H1 (cell line): ENCODE results near the gene GMPPA. TPM values are rescaled to one million over a fixed set of nuclear protein-coding genes. Genes with fewer than 3 reads are reported as not detected.
A peak's percentile ranks its signal among the peaks of the same experiment; 100 is the strongest.

Experiments
- CTCF ChIA-PET: fragments of 300-600 bp; sonication (Branson Sonifier 250); formaldehyde crosslinking; loops from one replicate; lab custom pipeline; 2021; ENCODE audit not compliant: partially characterized antibody; lab: Charles Lee
- POLR2A ChIA-PET: fragments of 300-600 bp; sonication (Branson Sonifier 250); formaldehyde crosslinking; loops from one replicate; lab custom pipeline; 2021; ENCODE audit warnings: inconsistent platforms; ENCODE audit not compliant: partially characterized antibody; lab: Charles Lee
- DNase-seq, 2 experiments: peaks; one replicate each; pipeline versions ENCODE4 v3.0.0 to v3.0.0-alpha.2; 2010 to 2022; ENCODE audit warnings: low spot score in 2 of 2, low read depth in 1 of 2, mixed read lengths in 1 of 2
- FAIRE-seq: peaks from 2 replicates; lab custom pipeline; 2011; peaks lifted over from hg19 to GRCh38; lab: Jason Lieb, UNC
- H2AFZ ChIP-seq: 2 replicates; pipeline ENCODE4 v1.8.1; 2012; ENCODE audit warnings: low read length, inconsistent platforms
- H2AK5ac ChIP-seq: 2 replicates; pipeline ENCODE4 v1.6.1; 2013; ENCODE audit warnings: low read depth, low read length
- H2BK120ac ChIP-seq: replicated peaks from 2 replicates; pipeline ENCODE3; 2013; ENCODE audit warnings: low read depth, low read length, inconsistent platforms
- H2BK12ac ChIP-seq: 2 replicates; pipeline ENCODE4 v1.6.1; 2013; ENCODE audit warnings: low read depth, low read length
- H2BK15ac ChIP-seq: 2 replicates; pipeline ENCODE4 v1.6.1; 2013; ENCODE audit warnings: low read length
- H2BK20ac ChIP-seq: 2 replicates; pipeline ENCODE4 v1.6.1; 2013; ENCODE audit warnings: low read length
- H2BK5ac ChIP-seq: 2 replicates; pipeline ENCODE4 v1.6.1; 2013; ENCODE audit warnings: low read depth, low read length
- H3K14ac ChIP-seq: 2 replicates; pipeline ENCODE4 v1.6.1; 2013; ENCODE audit warnings: inconsistent platforms; ENCODE audit not compliant: insufficient read length
- H3K18ac ChIP-seq: 2 replicates; pipeline ENCODE4 v1.6.1; 2013; ENCODE audit warnings: low read length; ENCODE audit errors: extremely low read depth
- H3K23ac ChIP-seq: 2 replicates; pipeline ENCODE4 v1.6.1; 2013; ENCODE audit warnings: inconsistent platforms; ENCODE audit not compliant: insufficient read length
- H3K23me2 ChIP-seq: 2 replicates; pipeline ENCODE4 v1.6.1; 2013; ENCODE audit warnings: low read depth, low read length
- H3K27ac ChIP-seq: 2 replicates; pipeline ENCODE4 v1.6.1; 2011; ENCODE audit warnings: low read depth, low read length, inconsistent platforms
- H3K27me3 ChIP-seq, 4 experiments: replicated peaks in 1 of 4; 1 replicate in 1 of 4; 2 replicates in 3 of 4; pipeline versions ENCODE4 v1.6.1 to v1.8.1; 2011 to 2013; ENCODE audit warnings: low read length in 3 of 4, mild to moderate bottlenecking in 3 of 4, inconsistent platforms in 2 of 4, mixed read lengths in 2 of 4, moderate library complexity in 1 of 4; ENCODE audit not compliant: control insufficient read depth in 3 of 4, insufficient read depth in 3 of 4; ENCODE audit errors: extremely low read depth in 1 of 4
- H3K36me3 ChIP-seq, 4 experiments: 2 replicates each; pipeline versions ENCODE4 v1.6.1 to v1.8.1; 2011 to 2013; ENCODE audit warnings: mild to moderate bottlenecking in 4 of 4, low read length in 3 of 4, moderate library complexity in 2 of 4, control low read depth in 1 of 4, inconsistent platforms in 1 of 4; ENCODE audit not compliant: insufficient read depth in 4 of 4, control insufficient read depth in 2 of 4
- H3K4ac ChIP-seq: replicated peaks from 2 replicates; pipeline ENCODE3; 2013; ENCODE audit warnings: low read length, low read depth, mixed read lengths, inconsistent platforms; ENCODE audit not compliant: insufficient read length
- H3K4me1 ChIP-seq, 4 experiments: replicated peaks in 1 of 4; 1 replicate in 1 of 4; 2 replicates in 3 of 4; pipeline versions ENCODE4 v1.6.1 to v1.8.1; 2011 to 2013; ENCODE audit warnings: low read length in 3 of 4, inconsistent platforms in 2 of 4, mixed read lengths in 1 of 4; ENCODE audit not compliant: insufficient read depth in 4 of 4, control insufficient read depth in 3 of 4
- H3K4me2 ChIP-seq, 2 experiments: 2 replicates each; pipeline versions ENCODE4 v1.6.1 to v1.8.1; 2011 to 2013; ENCODE audit warnings: low read depth in 2 of 2, low read length in 2 of 2, control low read depth in 1 of 2, inconsistent platforms in 1 of 2, mild to moderate bottlenecking in 1 of 2; ENCODE audit not compliant: insufficient read depth in 1 of 2
- H3K4me3 ChIP-seq, 4 experiments: fragments of 200-600, 300-600 bp in 1 of 4; sonication (generic), shearing (Covaris generic), sonication (Bioruptor Twin) in 1 of 4; 2 replicates each; pipeline versions ENCODE4 v1.5.1 to v1.8.1; 2011 to 2016; ENCODE audit warnings: low read length in 4 of 4, low read depth in 3 of 4, control low read depth in 2 of 4, inconsistent platforms in 2 of 4, mild to moderate bottlenecking in 2 of 4, mixed read lengths in 1 of 4, moderate library complexity in 1 of 4; ENCODE audit not compliant: insufficient read depth in 2 of 4; ENCODE audit errors: extremely low read depth in 1 of 4
- H3K56ac ChIP-seq: replicated peaks from 2 replicates; pipeline ENCODE3; 2013; ENCODE audit warnings: low read depth, mild to moderate bottlenecking, mixed read lengths, low read length, inconsistent platforms; ENCODE audit not compliant: insufficient read length
- H3K79me1 ChIP-seq: 2 replicates; pipeline ENCODE4 v1.6.1; 2013; ENCODE audit warnings: low read depth, low read length, control low read depth
- H3K79me2 ChIP-seq, 2 experiments: 2 replicates each; pipeline versions ENCODE4 v1.6.1 to v1.8.1; 2012 to 2013; ENCODE audit warnings: low read length in 2 of 2, mild to moderate bottlenecking in 2 of 2, inconsistent platforms in 1 of 2; ENCODE audit not compliant: insufficient read depth in 2 of 2, control insufficient read depth in 1 of 2
- H3K9ac ChIP-seq, 4 experiments: replicated peaks in 1 of 4; 1 replicate in 1 of 4; 2 replicates in 3 of 4; pipeline versions ENCODE4 v1.6.1 to v1.8.1; 2011 to 2013; ENCODE audit warnings: low read depth in 3 of 4, low read length in 3 of 4, control low read depth in 2 of 4, mild to moderate bottlenecking in 2 of 4, moderate library complexity in 2 of 4, inconsistent platforms in 1 of 4; ENCODE audit errors: extremely low read depth in 1 of 4
- H3K9me3 ChIP-seq, 2 experiments: 2 replicates each; pipeline versions ENCODE4 v1.6.1 to v1.8.1; 2012 to 2013; ENCODE audit warnings: mild to moderate bottlenecking in 2 of 2, moderate library complexity in 2 of 2, control low read depth in 1 of 2, inconsistent platforms in 1 of 2, low read depth in 1 of 2, low read length in 1 of 2, mixed read lengths in 1 of 2; ENCODE audit not compliant: insufficient read depth in 2 of 2
- H4K20me1 ChIP-seq, 2 experiments: replicated peaks in 1 of 2; 2 replicates each; pipeline versions ENCODE3 to v1.8.1; 2011 to 2013; ENCODE audit warnings: inconsistent platforms in 2 of 2, low read length in 2 of 2, mild to moderate bottlenecking in 1 of 2; ENCODE audit not compliant: insufficient read depth in 2 of 2, control insufficient read depth in 1 of 2
- H4K5ac ChIP-seq: 2 replicates; pipeline ENCODE4 v1.6.1; 2013; ENCODE audit warnings: low read length, low read depth, mixed read lengths, inconsistent platforms; ENCODE audit not compliant: insufficient read length
- H4K8ac ChIP-seq: 2 replicates; pipeline ENCODE4 v1.8.0; 2013; ENCODE audit warnings: mild to moderate bottlenecking, moderate library complexity, low read length, inconsistent platforms; ENCODE audit not compliant: insufficient read depth; ENCODE audit errors: extremely low read depth
- H4K91ac ChIP-seq: replicated peaks from 2 replicates; pipeline ENCODE3; 2013; ENCODE audit warnings: low read length, mixed read lengths, inconsistent platforms; ENCODE audit not compliant: insufficient read length
- E2F6 ChIP-seq: IDR thresholded peaks from 2 replicates; pipeline ENCODE4 v1.6.1; 2012; ENCODE audit warnings: inconsistent platforms
- GABPA ChIP-seq: IDR thresholded peaks from 2 replicates; pipeline ENCODE4 v1.6.1; 2011; ENCODE audit warnings: mild to moderate bottlenecking, low read length, moderate library complexity, borderline replicate concordance; ENCODE audit not compliant: insufficient read depth
- JUN ChIP-seq: IDR thresholded peaks from 2 replicates; pipeline ENCODE4 v1.6.1; 2011; ENCODE audit warnings: low read depth, mild to moderate bottlenecking, improper control_type of control experiment, low read length
- KDM4A ChIP-seq: IDR thresholded peaks from one replicate; pipeline ENCODE4 v1.7.1; 2012; ENCODE audit warnings: low read depth, mild to moderate bottlenecking, moderate library complexity, low read length, inconsistent platforms; ENCODE audit not compliant: severe bottlenecking
- RAD21 ChIP-seq, 2 experiments: IDR thresholded peaks in 1 of 2; conservative IDR thresholded peaks in 1 of 2; 2 replicates each; pipeline ENCODE4 v1.6.1; 2011; ENCODE audit warnings: low read depth in 2 of 2, low read length in 2 of 2, improper control_type of control experiment in 1 of 2, inconsistent platforms in 1 of 2, mild to moderate bottlenecking in 1 of 2, moderate library complexity in 1 of 2
- SAP30 ChIP-seq: fragments of 300-600 bp; sonication (generic); IDR thresholded peaks from 2 replicates; pipeline ENCODE4 v1.7.1; 2012; ENCODE audit warnings: low read length, moderate library complexity, mild to moderate bottlenecking, inconsistent platforms; ENCODE audit not compliant: insufficient read depth, insufficient replicate concordance
- TEAD4 ChIP-seq: IDR thresholded peaks from 2 replicates; pipeline ENCODE4 v1.6.1; 2012; ENCODE audit warnings: low read depth, low read length, inconsistent platforms, mixed read lengths
- WGBS, 2 experiments: shearing (Covaris generic) in 1 of 2; methylation state at CpG; one replicate each; pipeline versions ENCODE4 v1.1.6 to v1.1.7; 2013 to 2015; ENCODE audit warnings: low lambda C conversion rate in 2 of 2, mixed read lengths in 2 of 2, inconsistent platforms in 1 of 2, low coverage in 1 of 2, missing lambda C conversion rate in 1 of 2; ENCODE audit not compliant: insufficient replicate concordance in 2 of 2, insufficient coverage in 1 of 2, insufficient read length in 1 of 2; ENCODE audit errors: extremely low coverage in 1 of 2, missing lambda C conversion rate in 1 of 2; 5-methylcytosine and 5-hydroxymethylcytosine counted together
- polyA plus RNA-seq, 7 experiments: library from polyadenylated mRNA; depleted of rRNA in 3 of 7; stranded (reverse) in 5 of 7; unstranded in 2 of 7; fragments of >200 nt in 5 of 7; fragments of 200-250 nt in 2 of 7; gene quantifications; 1 replicate in 5 of 7; 2 replicates in 1 of 7; 4 replicates in 1 of 7; pipeline versions ENCODE4 v1.2.1 to v1.2.3, GENCODE V29; 2011 to 2013; ENCODE audit warnings: missing spikeins in 2 of 7, mixed read lengths in 2 of 7
- total RNA-seq: library from RNA; stranded (reverse); fragmentation: NEBNext Ultra II Directional; extraction: Animal tissue kit (Norgen Biotek cat#: 25700); gene quantifications from 2 replicates; pipeline ENCODE4 v1.2.1, GENCODE V29; 2021
- TF ChIP-seq, protein P1 (sequence below), 3 experiments: IDR thresholded peaks; 1 replicate in 2 of 3; 2 replicates in 1 of 3; pipeline versions ENCODE4 v1.5.1 to v1.6.1; 2011; ENCODE audit warnings: low read length in 3 of 3, mild to moderate bottlenecking in 3 of 3, inconsistent platforms in 2 of 3, low read depth in 1 of 3, moderate library complexity in 1 of 3; ENCODE audit not compliant: insufficient read depth in 1 of 3; ENCODE audit errors: control extremely low read depth in 1 of 3

Gene GMPPA
- total and polyA plus RNA-seq, 2 of the 8 experiments (the other 6 are each of a cell fraction or from before 2014, with no cell fraction given), result 34.3 to 98.8 TPM

DNA sequence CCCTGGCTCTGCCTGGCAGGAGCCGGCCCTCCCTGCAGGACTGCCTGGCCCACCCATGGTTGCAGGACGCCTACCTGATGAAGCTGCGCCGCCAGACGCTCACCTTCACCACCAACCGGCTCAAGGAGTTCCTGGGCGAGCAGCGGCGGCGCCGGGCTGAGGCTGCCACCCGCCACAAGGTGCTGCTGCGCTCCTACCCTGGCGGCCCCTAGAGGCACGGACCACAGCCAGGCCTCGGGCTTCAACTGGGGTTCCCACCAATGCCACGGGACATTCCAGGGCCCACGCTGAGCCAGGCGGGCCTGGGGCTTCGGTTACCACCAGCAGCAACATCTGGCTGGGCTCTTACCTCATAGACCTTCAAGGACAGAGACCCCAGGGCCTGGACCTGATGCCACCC is 6.1 kb upstream of the GMPPA start:
- WGBS, 2 experiments, result 48% methylated on average over 20 of the region's 20 CpGs; no CpG with 5 or more reads in 1 of the 2 experiments
- peak; percentile 75 to 83 for TF ChIP-seq RAD21 (IDR thresholded peaks at IDR 0.05 in 1 of 2, conservative IDR thresholded peaks at IDR 0.05 in 1 of 2; ENCODE audit: low read depth in 2 of 2, low read length in 2 of 2)
- TF ChIP-seq SAP30, result no peak
- no peak for TF ChIP-seq JUN
- TF ChIP-seq, protein P1, sequence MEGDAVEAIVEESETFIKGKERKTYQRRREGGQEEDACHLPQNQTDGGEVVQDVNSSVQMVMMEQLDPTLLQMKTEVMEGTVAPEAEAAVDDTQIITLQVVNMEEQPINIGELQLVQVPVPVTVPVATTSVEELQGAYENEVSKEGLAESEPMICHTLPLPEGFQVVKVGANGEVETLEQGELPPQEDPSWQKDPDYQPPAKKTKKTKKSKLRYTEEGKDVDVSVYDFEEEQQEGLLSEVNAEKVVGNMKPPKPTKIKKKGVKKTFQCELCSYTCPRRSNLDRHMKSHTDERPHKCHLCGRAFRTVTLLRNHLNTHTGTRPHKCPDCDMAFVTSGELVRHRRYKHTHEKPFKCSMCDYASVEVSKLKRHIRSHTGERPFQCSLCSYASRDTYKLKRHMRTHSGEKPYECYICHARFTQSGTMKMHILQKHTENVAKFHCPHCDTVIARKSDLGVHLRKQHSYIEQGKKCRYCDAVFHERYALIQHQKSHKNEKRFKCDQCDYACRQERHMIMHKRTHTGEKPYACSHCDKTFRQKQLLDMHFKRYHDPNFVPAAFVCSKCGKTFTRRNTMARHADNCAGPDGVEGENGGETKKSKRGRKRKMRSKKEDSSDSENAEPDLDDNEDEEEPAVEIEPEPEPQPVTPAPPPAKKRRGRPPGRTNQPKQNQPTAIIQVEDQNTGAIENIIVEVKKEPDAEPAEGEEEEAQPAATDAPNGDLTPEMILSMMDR (IDR thresholded peaks at IDR 0.05; ENCODE audit: control extremely low read depth in 1 of 3, insufficient read depth in 1 of 3, low read depth in 1 of 3, low read length in 3 of 3), result peak in 2 of 3 experiments; percentile 80 to 97; a peak in 3 of 4 replicates
- TF ChIP-seq GABPA, result peak; percentile 16; the same call in 1 of the 2 replicates
- TF ChIP-seq KDM4A, result no peak
- TF ChIP-seq E2F6, result 0 out of 2 replicates have a peak, but pooled peaks have one; percentile 31
- TF ChIP-seq TEAD4, result peak; percentile 93

More for the DNA sequence above, 6.1 kb upstream of the GMPPA start:
- peaks cover 0 to 28% (median 21%) of the 10 kb centered on the region in 4 experiments; a peak in 6 of 7 replicates for H3K4me1 ChIP-seq
- H2BK120ac ChIP-seq, result no peak overlapping the region
- no peak overlapping the region for H3K9ac ChIP-seq
- H3K14ac ChIP-seq, result no peak overlapping the region
- H3K79me1 ChIP-seq, result no peaks in the 10 kb centered on the region
- H4K20me1 ChIP-seq, result no peaks in the 10 kb centered on the region
- peak overlapping the region; percentile 8; the same call in 1 of the 2 replicates for H2BK15ac ChIP-seq
- POLR2A ChIA-PET, result interaction anchor here (0.8 to 19.9 kb wide), 15 partner anchors 8 to 58 kb away, joined by 3 to 216 read pairs (median 4); partner anchors contain the start of gene ASIC4
- H4K8ac ChIP-seq, result no peak overlapping the region
- no peak overlapping the region for H3K4me2 ChIP-seq
- no peaks in the 10 kb centered on the region for H3K9me3 ChIP-seq
- H3K4ac ChIP-seq, result no peak overlapping the region
- H3K23me2 ChIP-seq, result peaks cover 10% of the 10 kb centered on the region; the same call in 1 of the 2 replicates
- no peak overlapping the region for H2BK12ac ChIP-seq
- no peak for FAIRE-seq
- no peak overlapping the region for H2BK5ac ChIP-seq
- H3K27ac ChIP-seq, result no peak overlapping the region
- H3K27me3 ChIP-seq, result peaks cover 20 to 44% (median 31%) of the 10 kb centered on the region in 4 experiments
- no peak overlapping the region for H3K23ac ChIP-seq
- H3K79me2 ChIP-seq, result no peaks in the 10 kb centered on the region
- H3K4me3 ChIP-seq, result no peak overlapping the region
- no peak overlapping the region for H2AK5ac ChIP-seq
- H3K18ac ChIP-seq, result no peak overlapping the region
- no peak overlapping the region for H4K5ac ChIP-seq
- peak in 1 of 2 experiments; percentile 76 for DNase-seq
- no peak overlapping the region for H3K56ac ChIP-seq
- H2BK20ac ChIP-seq, result no peak overlapping the region
- CTCF ChIA-PET, result interaction anchor here (0.6 to 113.1 kb wide), 10 partner anchors 3 to 947 kb away, joined by 3 to 7248 read pairs (median 4); partner anchors contain the start of genes ASIC4, CHPF, DES and GMPPA
- no peak overlapping the region for H4K91ac ChIP-seq
- H3K36me3 ChIP-seq, result no peaks in the 10 kb centered on the region
- no peak overlapping the region for H2AFZ ChIP-seq
